ENCODE measurements around the gene ADRA2B.

DNA sequence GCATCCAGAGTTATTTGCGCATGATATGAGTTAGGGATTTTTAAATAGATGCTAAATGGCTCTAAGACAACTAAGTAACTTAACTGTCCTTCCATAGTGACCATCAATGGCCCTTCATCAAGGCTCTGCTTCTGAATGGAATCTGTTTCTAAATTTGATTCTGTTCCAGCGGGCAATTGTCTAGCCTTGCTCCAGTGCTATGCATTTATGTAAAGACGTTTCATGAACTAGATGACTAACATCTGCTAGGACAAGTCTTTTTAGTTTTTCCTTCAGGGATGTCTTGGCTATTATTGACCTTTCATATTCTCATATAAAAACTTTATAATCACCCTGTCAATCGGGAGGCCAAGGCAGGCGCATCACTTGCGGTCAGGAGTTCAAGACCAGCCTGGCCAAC is 12.1 kb upstream of the ADRA2B start:
- TF ChIP-seq EZH2 (IDR thresholded peaks at IDR 0.05) (no peak), POLR2AphosphoS5 (IDR thresholded peaks at IDR 0.05; ENCODE audit: borderline replicate concordance, low read depth, low read length) (no peak)

Data from SK-N-MC (cell line).